Keratinocyte (primary cell): ENCODE data around the gene GHRHR. TPM values are rescaled to one million over a fixed set of nuclear protein-coding genes. Genes with fewer than 3 reads are reported as not detected.

ENCODE experiments used
- DNase-seq: peaks from one replicate; pipeline ENCODE4 v3.0.0-alpha.2; 2011; ENCODE audit warnings: low read depth, missing footprints, low spot score
- FAIRE-seq: peaks from 2 replicates; lab custom pipeline; 2011; peaks lifted over from hg19 to GRCh38; lab: Jason Lieb, UNC
- H2AFZ ChIP-seq: 2 replicates; pipeline ENCODE4 v1.6.0; 2012; ENCODE audit warnings: low read length, control low read depth, inconsistent platforms; ENCODE audit not compliant: control insufficient read depth
- H3K27ac ChIP-seq: 2 replicates; pipeline ENCODE4 v1.5.1; 2011; ENCODE audit warnings: low read length; ENCODE audit not compliant: control insufficient read depth, insufficient read depth
- H3K27me3 ChIP-seq: 3 replicates; pipeline ENCODE4 v1.6.0; 2011; ENCODE audit warnings: low read length; ENCODE audit not compliant: control insufficient read depth, insufficient read depth; ENCODE audit errors: extremely low read depth
- H3K36me3 ChIP-seq, 2 experiments: 2 replicates in 1 of 2; 3 replicates in 1 of 2; pipeline ENCODE4 v1.5.1; 2011; ENCODE audit warnings: low read length in 2 of 2, mild to moderate bottlenecking in 1 of 2; ENCODE audit not compliant: control insufficient read depth in 2 of 2, insufficient read depth in 2 of 2; ENCODE audit errors: extremely low read depth in 1 of 2
- H3K4me1 ChIP-seq: 3 replicates; pipeline ENCODE4 v1.5.1; 2011; ENCODE audit warnings: low read length; ENCODE audit not compliant: control insufficient read depth, insufficient read depth; ENCODE audit errors: extremely low read depth
- H3K4me2 ChIP-seq: 3 replicates; pipeline ENCODE4 v1.6.0; 2011; ENCODE audit warnings: low read depth, low read length; ENCODE audit not compliant: control insufficient read depth, insufficient read depth; ENCODE audit errors: extremely low read depth
- H3K4me3 ChIP-seq, 3 experiments: fragments of 200-600 bp in 1 of 3; sonication (generic) in 1 of 3; 2 replicates in 2 of 3; 3 replicates in 1 of 3; pipeline ENCODE4 v1.5.1; 2011 to 2016; ENCODE audit warnings: low read length in 3 of 3, mild to moderate bottlenecking in 3 of 3, control low read depth in 2 of 3, inconsistent platforms in 1 of 3, low read depth in 1 of 3, mixed read lengths in 1 of 3, mixed run types in 1 of 3, moderate library complexity in 1 of 3; ENCODE audit not compliant: control insufficient read depth in 2 of 3, insufficient read depth in 2 of 3; ENCODE audit errors: extremely low read depth in 1 of 3
- H3K79me2 ChIP-seq: 2 replicates; pipeline ENCODE4 v1.6.0; 2012; ENCODE audit warnings: low read length; ENCODE audit not compliant: control insufficient read depth, insufficient read depth
- H3K9ac ChIP-seq: 3 replicates; pipeline ENCODE4 v1.6.0; 2011; ENCODE audit warnings: low read length; ENCODE audit not compliant: control insufficient read depth, insufficient read depth; ENCODE audit errors: extremely low read depth
- H3K9me1 ChIP-seq: 3 replicates; pipeline ENCODE4 v1.6.0; 2011; ENCODE audit warnings: low read length; ENCODE audit not compliant: control insufficient read depth, insufficient read depth; ENCODE audit errors: extremely low read depth
- H3K9me3 ChIP-seq: 2 replicates; pipeline ENCODE4 v1.5.1; 2012; ENCODE audit warnings: low read depth, low read length; ENCODE audit not compliant: control insufficient read depth
- H4K20me1 ChIP-seq: 3 replicates; pipeline ENCODE4 v1.6.0; 2011; ENCODE audit warnings: low read length; ENCODE audit not compliant: control insufficient read depth, insufficient read depth; ENCODE audit errors: extremely low read depth
- EZH2 ChIP-seq: IDR thresholded peaks from one replicate; pipeline ENCODE4 v1.6.1; 2012; ENCODE audit warnings: inconsistent platforms, mild to moderate bottlenecking, low read length, moderate library complexity
- dilution Hi-C: fragments of 300-500 bp; cut with MboI; formaldehyde crosslinking; loops from one replicate; pipeline ENCODE4 v1.7.0; 2020; ENCODE audit warnings: low sequenced_read_pairs; ENCODE audit not compliant: extremely low pct_ligation_motif_present
- polyA plus RNA-seq, 5 experiments: library from polyadenylated mRNA; depleted of rRNA in 3 of 5; stranded (reverse) in 3 of 5; stranded (forward) in 1 of 5; unstranded in 1 of 5; fragments of >200 nt; gene quantifications; 1 replicate in 1 of 5; 2 replicates in 3 of 5; 3 replicates in 1 of 5; pipeline versions ENCODE4 v1.2.1 to v1.2.3, GENCODE V29; 2011 to 2012; ENCODE audit warnings: missing spikeins in 2 of 5, low read depth in 1 of 5, low replicate concordance in 1 of 5
- TF ChIP-seq, protein P1 (sequence below), 3 experiments: IDR thresholded peaks in 1 of 3; conservative IDR thresholded peaks in 1 of 3; optimal IDR thresholded peaks in 1 of 3; 2 replicates in 2 of 3; 3 replicates in 1 of 3; pipeline versions ENCODE3 to v1.5.1; 2011; ENCODE audit warnings: low read length in 3 of 3, mild to moderate bottlenecking in 3 of 3, moderate library complexity in 2 of 3, control low read depth in 1 of 3, inconsistent platforms in 1 of 3; ENCODE audit not compliant: insufficient read depth in 2 of 3; ENCODE audit errors: extremely low read depth in 1 of 3

The GHRHR gene
- polyA plus RNA-seq, 1 donor (not counting 4 experiments of a cell fraction or from before 2014, with no cell fraction given): not detected

DNA sequence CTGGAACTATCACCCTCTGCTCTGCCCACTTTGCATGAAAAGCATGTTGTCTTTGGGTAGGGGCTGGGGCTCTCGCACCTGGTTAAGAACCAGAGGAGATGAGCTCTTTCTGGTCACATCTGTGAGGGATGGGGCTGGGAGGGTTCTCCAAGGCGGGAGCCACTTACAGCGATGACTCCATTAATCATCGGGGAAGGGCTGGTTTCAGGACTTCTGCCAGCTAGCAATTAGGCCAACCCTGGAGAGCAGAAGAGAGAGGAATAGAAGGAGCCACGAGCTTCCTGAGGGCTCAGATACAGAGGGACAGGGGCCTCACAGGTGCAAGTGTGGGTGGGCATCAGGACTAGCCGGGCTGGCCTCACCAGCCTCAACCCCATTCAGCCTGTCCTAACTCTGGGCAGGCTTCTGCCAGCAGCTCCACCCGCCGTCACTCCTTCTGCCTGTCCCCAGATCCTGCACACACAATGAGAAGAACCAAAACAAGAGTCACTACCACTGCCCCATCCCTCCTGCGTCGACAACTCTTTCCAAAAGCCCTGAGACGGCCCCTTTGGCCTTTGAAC is 43.7 kb upstream of the GHRHR start:
- H3K4me2 ChIP-seq: no peak overlapping the region
- no peak overlapping the region for H3K9ac ChIP-seq

DNA sequence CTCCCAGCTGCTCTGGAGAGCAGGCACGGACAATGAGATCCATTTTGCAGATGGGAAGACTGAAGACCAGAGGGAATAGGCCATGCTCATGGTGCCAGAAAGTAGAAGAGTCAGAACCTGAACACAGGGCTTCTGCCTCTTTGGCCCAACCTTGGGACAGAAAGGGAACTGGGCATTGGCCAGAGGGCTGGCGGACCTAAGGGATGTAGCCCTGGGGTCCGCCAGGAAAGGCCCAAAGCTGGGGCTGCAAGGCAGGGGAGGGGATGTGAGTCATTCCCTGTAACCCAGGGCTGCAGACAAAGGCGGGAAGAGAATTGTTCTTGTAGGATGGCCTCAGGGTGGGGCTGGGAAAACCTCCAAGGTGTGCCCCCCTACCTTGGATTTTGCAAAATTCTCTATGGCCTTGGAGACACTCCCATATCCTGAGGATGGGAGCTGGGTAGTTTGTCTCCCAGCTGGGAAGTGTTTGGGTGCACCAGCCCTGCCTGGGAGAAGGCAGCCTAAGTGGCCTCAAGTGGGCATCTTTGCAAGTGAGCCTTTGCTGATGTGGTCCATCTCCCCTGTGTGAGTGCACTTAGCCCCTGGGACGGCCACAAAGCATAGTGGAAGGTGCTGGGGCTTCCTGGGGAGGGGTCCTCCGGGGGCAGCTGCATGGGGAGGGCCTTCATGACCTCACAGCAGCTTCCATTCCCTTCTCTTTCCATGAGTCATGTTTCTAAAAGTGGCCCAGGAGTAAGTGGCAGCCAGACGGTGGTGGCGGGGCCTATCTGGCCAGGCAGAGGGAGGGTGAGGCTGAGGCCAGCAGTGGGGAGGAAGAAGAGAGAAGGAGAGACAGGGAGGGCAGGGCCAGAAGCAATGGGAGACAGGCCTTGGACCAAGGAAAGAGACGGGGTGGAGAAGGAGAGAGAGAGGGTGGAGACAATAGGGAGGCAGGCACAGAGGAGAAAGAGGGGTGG is 42.9 kb upstream of the GHRHR start:
- no peaks in the 10 kb centered on the region for H3K9me1 ChIP-seq
- H3K4me2 ChIP-seq: no peak overlapping the region
- no peak overlapping the region for H3K9ac ChIP-seq
- peaks cover 12% of the 10 kb centered on the region for H3K4me1 ChIP-seq
- H3K27me3 ChIP-seq: no peaks in the 10 kb centered on the region
- FAIRE-seq (no peak), DNase-seq (no peak)
- H3K79me2 ChIP-seq: no peaks in the 10 kb centered on the region
- H2AFZ ChIP-seq: no peak overlapping the region
- no peak for TF ChIP-seq EZH2
- TF ChIP-seq, protein P1, sequence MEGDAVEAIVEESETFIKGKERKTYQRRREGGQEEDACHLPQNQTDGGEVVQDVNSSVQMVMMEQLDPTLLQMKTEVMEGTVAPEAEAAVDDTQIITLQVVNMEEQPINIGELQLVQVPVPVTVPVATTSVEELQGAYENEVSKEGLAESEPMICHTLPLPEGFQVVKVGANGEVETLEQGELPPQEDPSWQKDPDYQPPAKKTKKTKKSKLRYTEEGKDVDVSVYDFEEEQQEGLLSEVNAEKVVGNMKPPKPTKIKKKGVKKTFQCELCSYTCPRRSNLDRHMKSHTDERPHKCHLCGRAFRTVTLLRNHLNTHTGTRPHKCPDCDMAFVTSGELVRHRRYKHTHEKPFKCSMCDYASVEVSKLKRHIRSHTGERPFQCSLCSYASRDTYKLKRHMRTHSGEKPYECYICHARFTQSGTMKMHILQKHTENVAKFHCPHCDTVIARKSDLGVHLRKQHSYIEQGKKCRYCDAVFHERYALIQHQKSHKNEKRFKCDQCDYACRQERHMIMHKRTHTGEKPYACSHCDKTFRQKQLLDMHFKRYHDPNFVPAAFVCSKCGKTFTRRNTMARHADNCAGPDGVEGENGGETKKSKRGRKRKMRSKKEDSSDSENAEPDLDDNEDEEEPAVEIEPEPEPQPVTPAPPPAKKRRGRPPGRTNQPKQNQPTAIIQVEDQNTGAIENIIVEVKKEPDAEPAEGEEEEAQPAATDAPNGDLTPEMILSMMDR (optimal IDR thresholded peaks at IDR 0.05 in 1 of 3, IDR thresholded peaks at IDR 0.05 in 1 of 3, conservative IDR thresholded peaks at IDR 0.05 in 1 of 3; ENCODE audit: extremely low read depth in 1 of 3, insufficient read depth in 2 of 3, low read length in 3 of 3): no peak
- dilution Hi-C loops: no loop called here
- no peaks in the 10 kb centered on the region for H4K20me1 ChIP-seq
- no peaks in the 10 kb centered on the region for H3K36me3 ChIP-seq
- H3K27ac ChIP-seq: no peak overlapping the region
- H3K4me3 ChIP-seq: no peak overlapping the region
- H3K9me3 ChIP-seq: no peaks in the 10 kb centered on the region

More for the DNA sequence above, 43.7 kb upstream of the GHRHR start:
- FAIRE-seq (no peak), DNase-seq (no peak)
- Histone ChIP-seq H4K20me1 (no peaks in the 10 kb centered on the region), H3K36me3 (no peaks in the 10 kb centered on the region), H2AFZ (no peak overlapping the region), H3K9me3 (no peaks in the 10 kb centered on the region), H3K79me2 (no peaks in the 10 kb centered on the region), H3K9me1 (no peaks in the 10 kb centered on the region), H3K4me3 (no peak overlapping the region), H3K4me1 (peaks cover 12% of the 10 kb centered on the region), H3K27ac (no peak overlapping the region), H3K27me3 (no peaks in the 10 kb centered on the region)
- no peak for TF ChIP-seq EZH2
- TF ChIP-seq, protein P1 (optimal IDR thresholded peaks at IDR 0.05 in 1 of 3, IDR thresholded peaks at IDR 0.05 in 1 of 3, conservative IDR thresholded peaks at IDR 0.05 in 1 of 3; ENCODE audit: extremely low read depth in 1 of 3, insufficient read depth in 2 of 3, low read length in 3 of 3): no peak
- dilution Hi-C loops: no loop called here
